Suprapubic skin (tissue), 4 donors: ENCODE results near the gene CAMTA1.

Source experiments
- EP300 ChIP-seq: sonication (generic); formaldehyde crosslinking; IDR thresholded peaks from one replicate; pipeline ENCODE4 v1.6.1; 2017; ENCODE audit warnings: antibody characterized with exemption
- POLR2A ChIP-seq, 2 donors: fragments of 450-650 bp; IDR thresholded peaks; one replicate each; pipeline ENCODE4 v1.6.1; 2017; ENCODE audit warnings: antibody characterized with exemption in 2 of 2, mild to moderate bottlenecking in 2 of 2, moderate library complexity in 2 of 2
- POLR2AphosphoS5 ChIP-seq, 3 donors: sonication (generic); formaldehyde crosslinking; IDR thresholded peaks; one replicate each; pipeline ENCODE4 v1.6.1; 2017; ENCODE audit warnings: antibody characterized with exemption in 3 of 3
- TF ChIP-seq, protein P1 (sequence below), 2 donors: fragments of 200-600 bp in 1 of 2; fragments of 450-650 bp in 1 of 2; sonication (generic) in 1 of 2; IDR thresholded peaks; one replicate each; pipeline ENCODE4 v1.5.1; 2016 to 2019; ENCODE audit warnings: antibody characterized with exemption in 2 of 2, mild to moderate bottlenecking in 1 of 2, moderate library complexity in 1 of 2

DNA sequence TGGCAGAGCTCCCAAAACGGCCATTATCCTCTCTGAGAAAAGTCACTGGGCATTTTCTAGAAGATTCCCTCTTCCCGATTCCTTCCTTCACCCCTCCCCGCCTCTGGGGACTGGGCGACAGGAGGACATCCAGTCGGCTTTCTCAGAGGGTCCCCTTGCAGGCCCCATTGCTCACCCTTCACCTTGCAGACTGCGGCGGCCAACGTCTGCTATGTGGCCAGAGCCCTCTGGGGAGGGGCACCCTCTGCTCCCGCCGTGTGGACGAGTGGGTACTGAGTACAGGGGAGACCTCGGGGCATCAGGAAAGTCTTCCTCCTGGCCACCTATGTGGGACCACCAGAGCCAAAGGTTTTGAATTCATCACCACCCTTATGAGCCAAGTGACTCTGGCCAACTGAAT, 692.3 kb downstream of the CAMTA1 start:
- TF ChIP-seq, protein P1, sequence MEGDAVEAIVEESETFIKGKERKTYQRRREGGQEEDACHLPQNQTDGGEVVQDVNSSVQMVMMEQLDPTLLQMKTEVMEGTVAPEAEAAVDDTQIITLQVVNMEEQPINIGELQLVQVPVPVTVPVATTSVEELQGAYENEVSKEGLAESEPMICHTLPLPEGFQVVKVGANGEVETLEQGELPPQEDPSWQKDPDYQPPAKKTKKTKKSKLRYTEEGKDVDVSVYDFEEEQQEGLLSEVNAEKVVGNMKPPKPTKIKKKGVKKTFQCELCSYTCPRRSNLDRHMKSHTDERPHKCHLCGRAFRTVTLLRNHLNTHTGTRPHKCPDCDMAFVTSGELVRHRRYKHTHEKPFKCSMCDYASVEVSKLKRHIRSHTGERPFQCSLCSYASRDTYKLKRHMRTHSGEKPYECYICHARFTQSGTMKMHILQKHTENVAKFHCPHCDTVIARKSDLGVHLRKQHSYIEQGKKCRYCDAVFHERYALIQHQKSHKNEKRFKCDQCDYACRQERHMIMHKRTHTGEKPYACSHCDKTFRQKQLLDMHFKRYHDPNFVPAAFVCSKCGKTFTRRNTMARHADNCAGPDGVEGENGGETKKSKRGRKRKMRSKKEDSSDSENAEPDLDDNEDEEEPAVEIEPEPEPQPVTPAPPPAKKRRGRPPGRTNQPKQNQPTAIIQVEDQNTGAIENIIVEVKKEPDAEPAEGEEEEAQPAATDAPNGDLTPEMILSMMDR (IDR thresholded peaks at IDR 0.05), result no peak
- no peak for TF ChIP-seq EP300
- no peak for TF ChIP-seq POLR2A (IDR thresholded peaks at IDR 0.05)
- TF ChIP-seq POLR2AphosphoS5 (IDR thresholded peaks at IDR 0.05), result no peak
